Activated CD8-positive, alpha-beta memory T cell treated with anti-CD3 and anti-CD28 coated beads for 1 hour (primary cell): ENCODE measurements around the gene BCAR3.

Source experiments
- DNase-seq, 2 donors: peaks; one replicate each; pipeline ENCODE4 v3.0.0-alpha.2; 2020; ENCODE audit warnings: low read depth in 1 of 2; ENCODE audit errors: extremely low read depth in 1 of 2

BCAR3 gene

GRCh38 chr1:93681101-93681988 lies at the start of gene BCAR3:
BCAR3 (minus strand) TSS chr1:93681837; CDS start chr1:93674930, 6,907 bp downstream.
- DNase-seq, result no peak

- DNase-seq, result no peak
These were observed 49.0 kb upstream of the BCAR3 start for GRCh38 chr1:93730621-93731020.

DNA sequence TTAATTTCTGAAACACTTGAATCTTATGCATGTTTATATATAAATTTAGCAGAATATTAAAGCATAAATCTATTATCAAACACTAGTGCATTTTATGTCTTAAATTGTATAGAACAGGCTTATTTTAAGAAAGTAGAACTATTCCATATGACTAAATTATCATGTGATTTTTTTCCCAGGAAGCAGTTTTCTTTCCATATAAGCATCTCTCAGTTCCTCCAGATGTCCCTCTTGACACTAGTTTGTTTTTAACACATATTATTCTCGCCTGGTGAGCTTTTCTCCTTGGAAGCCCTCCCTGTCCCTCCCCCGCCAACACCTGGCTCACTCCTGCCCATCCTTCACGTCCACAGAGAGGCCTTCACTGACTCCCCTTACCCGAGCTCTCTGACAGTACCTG lies 48.3 kb upstream of the BCAR3 start:
- DNase-seq, result no peak

- DNase-seq, result no peak
These were observed 47.9 kb upstream of the BCAR3 start for GRCh38 chr1:93729502-93729901.

GRCh38 chr1:93728480-93729131 lies 47.0 kb upstream of the BCAR3 start:
- DNase-seq, result no peak

DNA sequence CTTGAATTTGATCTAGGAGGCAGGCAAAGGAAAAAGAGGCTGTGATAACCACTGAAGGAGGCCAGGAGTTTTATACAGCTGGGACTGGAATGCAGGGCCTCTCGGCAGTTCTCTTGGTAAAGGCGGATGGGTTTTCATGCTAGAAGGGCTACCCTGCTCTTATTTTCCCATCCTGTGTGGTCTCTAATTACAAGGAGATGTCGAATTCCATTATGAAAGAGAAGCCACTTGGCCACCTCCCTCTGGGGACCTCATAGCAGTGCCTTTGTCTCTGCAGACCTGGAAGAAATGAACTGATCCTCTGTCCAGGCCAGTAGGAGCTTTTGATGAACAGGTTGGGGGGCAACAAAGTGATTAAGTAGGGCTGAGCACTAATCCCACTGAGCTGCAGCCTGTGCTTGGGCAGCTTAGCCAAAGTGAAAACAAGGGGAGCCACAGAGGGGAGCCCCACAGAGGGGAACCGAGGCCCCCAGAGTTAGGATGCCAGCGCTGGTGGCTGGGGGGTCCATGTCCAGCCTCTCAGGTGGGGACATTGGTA lies 42.2 kb upstream of the BCAR3 start:
- no peak for DNase-seq

GRCh38 chr1:93723110-93723509 lies 41.5 kb upstream of the BCAR3 start:
- DNase-seq, result no peak

- no peak for DNase-seq
These were observed 40.7 kb upstream of the BCAR3 start for GRCh38 chr1:93722081-93723031.

GRCh38 chr1:93720956-93721626 lies 39.5 kb upstream of the BCAR3 start:
- no peak for DNase-seq

DNA sequence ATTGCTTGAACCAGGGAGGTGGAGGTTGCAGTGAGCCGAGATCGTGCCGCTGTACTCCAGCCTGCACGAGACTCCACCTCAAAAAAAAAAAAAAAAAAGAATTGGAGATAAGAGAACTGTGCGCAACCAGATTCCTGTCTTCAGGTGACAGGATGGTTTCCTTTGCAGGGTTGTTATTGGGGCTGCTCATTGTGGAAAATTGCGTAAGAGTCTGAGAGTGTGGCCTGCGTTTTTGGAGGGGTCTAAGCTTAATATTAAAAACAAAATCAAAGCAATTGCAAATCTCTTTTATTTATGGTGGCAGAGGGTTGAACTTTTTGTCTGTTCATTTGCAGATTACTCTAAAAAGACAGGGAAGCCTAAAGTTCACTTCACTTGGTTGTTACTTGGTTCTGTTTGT lies 36.0 kb upstream of the BCAR3 start:
- no peak for DNase-seq

DNA sequence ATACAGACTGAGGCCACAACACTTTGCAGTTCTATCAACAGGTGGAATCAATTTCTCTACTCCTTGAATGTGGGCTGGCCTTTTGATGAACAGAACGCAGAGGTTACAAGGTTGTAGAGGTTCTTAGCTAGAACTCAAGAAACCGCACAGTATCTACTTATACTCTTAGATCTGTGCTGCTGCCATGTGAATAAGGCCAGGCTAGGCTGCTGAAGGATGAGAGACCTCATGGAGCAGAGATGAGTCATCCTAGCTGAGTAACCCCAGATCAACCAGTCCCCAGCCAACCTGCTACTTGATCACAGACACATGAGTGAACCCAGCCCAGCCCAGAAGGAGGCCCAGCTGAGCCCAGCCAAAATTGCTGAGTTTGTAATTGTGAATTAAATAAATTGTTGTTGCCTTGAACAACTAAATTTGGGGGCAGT lies 35.3 kb upstream of the BCAR3 start:
- DNase-seq, result no peak

- DNase-seq, result no peak
These were observed 34.5 kb upstream of the BCAR3 start for GRCh38 chr1:93716163-93716562.

- no peak for DNase-seq
These were observed 34.0 kb upstream of the BCAR3 start for GRCh38 chr1:93715529-93716126.

GRCh38 chr1:93714356-93714755 lies 32.7 kb upstream of the BCAR3 start:
- no peak for DNase-seq

DNA sequence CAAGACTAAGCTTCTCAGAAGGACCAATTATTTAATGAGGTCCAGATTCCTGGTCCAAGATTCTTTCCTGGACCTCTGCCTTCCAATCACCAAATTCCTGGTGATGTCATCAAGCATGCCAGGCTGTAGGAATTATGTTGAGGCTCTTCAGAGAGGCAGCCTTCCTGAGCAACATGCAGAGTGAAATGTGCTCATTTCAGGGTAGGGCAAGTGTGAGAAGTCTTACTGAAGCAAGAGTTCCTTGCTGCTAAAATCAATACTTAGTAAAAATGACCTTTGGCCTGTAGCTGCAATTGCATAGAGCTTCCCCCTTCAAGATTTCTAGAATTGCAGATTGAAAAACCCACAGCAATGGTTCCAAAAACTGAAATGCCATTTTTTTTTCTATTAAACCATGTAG lies 31.7 kb upstream of the BCAR3 start:
- DNase-seq, result no peak

DNA sequence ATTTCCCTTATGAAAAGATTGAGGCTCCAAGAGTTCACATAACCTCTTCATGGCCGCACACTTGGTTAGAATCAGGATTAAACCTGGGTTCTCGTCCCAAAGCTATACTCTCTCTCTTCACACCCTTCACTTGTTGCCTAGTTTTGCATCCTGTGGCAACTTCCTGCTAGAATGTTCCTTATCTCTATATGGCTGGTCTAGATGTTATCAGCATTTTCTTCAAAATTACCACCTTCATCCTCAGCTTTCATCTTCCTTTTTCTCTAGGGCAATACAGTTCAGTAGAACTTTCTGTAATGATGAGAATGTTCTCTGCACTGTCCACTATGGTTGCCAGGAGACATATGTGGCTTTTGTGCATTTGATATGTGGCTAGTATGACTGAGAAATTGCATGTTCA lies 31.1 kb upstream of the BCAR3 start:
- no peak for DNase-seq

GRCh38 chr1:93710499-93711453 lies 29.1 kb upstream of the BCAR3 start:
- no peak for DNase-seq

DNA sequence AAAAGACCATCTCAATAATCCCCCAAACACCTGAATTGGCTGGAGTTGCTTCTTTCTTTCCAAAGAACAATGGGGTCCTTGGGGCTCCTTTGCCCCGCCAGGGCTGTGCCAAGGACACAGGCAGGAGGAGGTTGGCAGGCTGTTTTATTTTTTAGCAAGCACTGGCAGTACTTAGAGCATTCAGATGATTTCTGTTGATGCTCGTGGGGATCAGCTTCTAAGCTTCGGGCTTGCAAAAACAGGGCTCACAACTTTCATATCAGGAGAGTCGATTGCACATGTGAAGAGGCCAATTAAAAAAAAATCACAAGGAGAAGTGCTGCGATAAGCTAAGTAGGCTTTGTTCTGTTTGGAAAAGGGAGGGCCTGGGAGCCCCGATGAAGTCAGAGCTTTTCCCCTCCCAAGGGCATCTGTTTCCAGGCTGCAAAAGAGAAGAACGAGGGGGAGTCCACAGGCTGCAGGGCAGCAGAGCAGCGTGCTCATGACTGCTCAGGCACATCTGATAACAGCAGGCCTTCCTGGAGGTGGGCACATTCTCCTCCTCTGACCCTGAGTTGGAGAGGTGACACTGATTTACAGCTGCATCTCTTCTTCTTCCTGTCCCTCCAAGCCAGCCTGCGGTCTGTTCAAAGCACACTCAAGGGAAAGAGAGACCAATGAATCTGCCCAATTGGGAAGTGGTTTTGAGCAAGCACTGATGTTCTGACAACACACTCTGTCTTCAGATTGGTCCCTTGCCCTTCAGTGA lies 27.3 kb upstream of the BCAR3 start:
- DNase-seq, result no peak
